ENCODE data around the gene PRPF6. TPM values are rescaled to one million over a fixed set of nuclear protein-coding genes. Genes with fewer than 3 reads are reported as not detected.

Gene PRPF6
- total RNA-seq, 1 donor from 2014 or later, result 74.7 TPM

- no peak for DNase-seq (ENCODE audit: low spot score)
Observed at GRCh38 chr20:64063389-64064144, 82.6 kb downstream of the PRPF6 start.

DNA sequence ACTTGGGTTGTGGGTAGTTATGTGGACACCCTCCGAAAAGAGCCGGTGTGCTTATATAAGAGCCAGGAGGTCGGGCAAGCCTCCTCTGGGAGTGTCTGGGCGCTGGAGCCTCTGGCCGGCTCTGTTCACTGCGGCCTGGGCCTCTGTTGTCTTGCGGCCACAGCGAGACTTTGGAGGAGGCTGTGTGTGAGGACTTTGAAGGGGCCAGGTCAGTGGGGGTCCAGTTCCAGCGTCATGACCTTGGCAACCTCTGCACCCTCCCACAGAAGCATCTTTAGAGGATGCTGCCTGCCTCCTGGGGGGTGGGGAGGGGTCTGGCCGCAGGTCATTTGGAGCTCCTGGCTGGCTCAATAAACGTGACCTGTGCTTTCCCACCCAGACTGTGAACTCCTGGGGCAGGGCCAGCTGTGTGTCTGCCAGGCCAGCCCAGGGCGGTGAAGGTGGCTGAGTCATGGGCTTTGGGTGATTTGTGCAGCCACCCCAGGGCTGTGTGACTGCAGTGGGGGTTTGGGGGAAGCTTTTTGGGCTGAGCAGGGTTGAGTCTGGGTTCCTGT, 83.3 kb downstream of the PRPF6 start:
- no peak for DNase-seq (ENCODE audit: low spot score)

DNA sequence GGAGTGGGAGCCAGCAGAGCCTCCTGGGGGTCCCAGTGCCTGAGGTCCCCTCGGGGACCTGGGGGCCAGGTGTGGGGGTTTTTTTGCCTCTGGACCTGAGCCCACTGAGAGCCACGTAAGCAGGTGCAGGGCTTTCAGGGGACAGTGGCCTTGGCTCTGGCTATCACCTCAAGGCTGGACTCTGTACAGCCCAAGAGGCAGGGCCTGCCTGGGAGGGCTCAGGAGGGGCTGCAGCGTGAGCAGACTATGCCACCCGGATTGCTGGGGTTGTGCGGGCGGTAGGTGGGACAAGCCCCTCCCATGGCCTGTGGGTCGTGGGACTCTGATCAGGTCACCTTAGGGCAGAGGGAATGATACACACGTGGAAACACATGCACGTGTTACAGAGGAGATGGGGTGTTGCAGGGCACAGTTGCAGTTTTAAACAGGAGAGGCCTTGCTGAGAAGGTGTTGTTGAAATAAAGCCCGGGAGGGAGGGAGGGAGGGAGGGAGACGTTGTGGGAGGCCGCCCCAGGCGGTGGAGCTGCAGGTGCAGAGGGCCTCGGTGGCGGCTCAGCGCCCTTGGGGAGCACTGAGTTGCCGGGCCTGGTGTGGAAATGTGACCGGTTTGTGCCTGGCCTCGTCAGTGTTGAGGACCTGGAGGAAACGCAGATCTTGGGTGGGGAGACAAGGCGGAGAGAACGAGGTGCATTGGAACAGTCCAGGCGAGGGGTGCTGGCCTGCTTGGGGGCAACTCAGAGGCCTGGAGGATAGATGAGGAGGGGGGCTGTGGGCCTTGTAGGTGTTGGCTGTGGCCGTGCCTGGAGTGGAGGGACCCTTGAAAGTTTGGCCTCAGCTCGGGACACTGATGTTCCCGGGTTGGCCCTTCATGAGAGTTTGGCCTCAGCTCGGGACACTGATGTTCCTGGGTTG, 84.4 kb downstream of the PRPF6 start:
- DNase-seq (ENCODE audit: low spot score), result no peak

GRCh38 chr20:64065974-64066343, 85.0 kb downstream of the PRPF6 start:
- no peak for DNase-seq (ENCODE audit: low spot score)

DNA sequence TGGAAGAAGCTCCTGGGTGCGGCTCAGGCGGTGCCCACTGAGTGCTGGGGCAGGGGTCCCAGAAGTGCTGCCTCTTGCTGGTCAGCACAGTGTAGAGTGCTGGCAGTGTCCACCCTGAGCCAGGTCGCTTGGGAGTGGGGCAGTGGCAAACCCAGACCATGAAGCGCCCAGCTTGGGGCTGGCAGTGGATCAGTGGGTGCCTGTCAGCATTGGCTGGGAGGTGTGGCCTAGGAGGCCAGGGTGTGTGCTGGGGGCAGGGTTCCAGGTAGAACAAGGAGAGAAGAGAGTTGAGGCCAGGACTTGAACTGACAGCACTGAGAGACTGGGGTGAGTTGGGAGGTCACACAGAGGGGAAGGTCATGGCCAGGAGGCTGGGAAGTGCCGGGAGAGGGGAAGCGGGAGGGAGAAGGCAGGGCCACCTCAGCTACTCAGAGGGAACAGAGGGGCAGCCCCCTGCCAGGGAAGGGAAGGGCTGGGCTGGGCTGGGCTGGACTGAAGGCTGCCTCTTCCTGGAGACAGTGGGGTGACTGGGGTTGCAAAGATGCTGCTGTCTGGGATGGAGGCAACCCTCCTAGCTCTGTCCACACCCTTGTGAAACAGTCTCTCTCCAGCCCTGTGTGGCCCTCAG, 86.2 kb downstream of the PRPF6 start:
- no peak for DNase-seq (ENCODE audit: low spot score)

GRCh38 chr20:64067733-64068307, 86.9 kb downstream of the PRPF6 start:
- no peak for DNase-seq (ENCODE audit: low spot score)

GRCh38 chr20:64068386-64069208, 87.7 kb downstream of the PRPF6 start:
- no peak for DNase-seq (ENCODE audit: low spot score)

DNA sequence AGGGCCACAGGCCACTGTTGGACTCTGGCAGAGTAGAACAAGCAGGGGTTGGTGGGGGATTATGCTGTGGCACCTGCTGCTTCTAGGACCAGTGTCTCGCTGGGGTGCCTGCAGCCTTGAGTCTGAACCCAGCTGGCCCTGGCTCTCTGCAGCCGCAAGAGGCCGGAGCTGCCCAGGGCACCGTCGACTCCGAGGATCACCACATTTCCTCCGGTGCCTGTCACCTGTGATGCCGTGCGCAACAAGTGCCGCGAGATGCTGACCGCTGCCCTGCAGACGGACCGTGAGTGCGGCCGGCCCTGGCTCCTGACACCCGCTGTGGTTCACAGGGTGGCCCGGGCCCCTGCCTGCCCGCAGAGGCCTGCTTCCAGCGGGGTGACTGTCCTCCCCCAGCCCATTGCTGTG, 88.3 kb downstream of the PRPF6 start:
- DNase-seq (ENCODE audit: low spot score), result no peak

DNA sequence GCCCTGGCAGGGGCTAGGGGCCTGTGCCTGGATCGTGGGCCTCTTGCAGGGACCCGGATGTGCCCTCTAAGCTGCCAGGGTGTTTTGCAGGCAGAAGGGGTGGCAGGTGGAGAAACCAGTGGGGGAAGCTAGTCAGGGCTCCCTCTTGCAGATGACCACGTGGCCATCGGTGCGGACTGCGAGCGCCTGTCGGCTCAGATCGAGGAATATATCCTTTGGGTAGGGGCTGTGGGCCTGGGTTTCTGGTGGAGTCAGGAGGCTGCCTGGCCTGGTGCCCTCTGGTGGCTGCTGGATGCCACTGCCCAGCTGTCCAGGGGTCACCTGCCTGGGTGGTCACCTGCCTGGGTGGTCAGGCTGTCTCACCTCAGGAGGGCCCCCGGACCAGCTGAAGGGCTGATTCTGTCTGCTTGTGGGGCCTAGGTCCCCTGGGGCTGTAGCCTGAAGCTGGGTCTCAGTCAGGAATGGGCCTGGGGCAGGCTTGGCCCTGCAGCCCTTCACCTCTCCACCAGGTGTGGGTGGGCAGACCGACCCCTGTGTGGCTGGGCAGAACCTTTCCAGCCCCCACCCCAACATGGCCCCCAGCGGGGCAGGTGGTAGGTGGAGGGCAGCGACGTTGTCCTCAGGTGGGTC, 88.8 kb downstream of the PRPF6 start:
- no peak for DNase-seq (ENCODE audit: low spot score)

DNA sequence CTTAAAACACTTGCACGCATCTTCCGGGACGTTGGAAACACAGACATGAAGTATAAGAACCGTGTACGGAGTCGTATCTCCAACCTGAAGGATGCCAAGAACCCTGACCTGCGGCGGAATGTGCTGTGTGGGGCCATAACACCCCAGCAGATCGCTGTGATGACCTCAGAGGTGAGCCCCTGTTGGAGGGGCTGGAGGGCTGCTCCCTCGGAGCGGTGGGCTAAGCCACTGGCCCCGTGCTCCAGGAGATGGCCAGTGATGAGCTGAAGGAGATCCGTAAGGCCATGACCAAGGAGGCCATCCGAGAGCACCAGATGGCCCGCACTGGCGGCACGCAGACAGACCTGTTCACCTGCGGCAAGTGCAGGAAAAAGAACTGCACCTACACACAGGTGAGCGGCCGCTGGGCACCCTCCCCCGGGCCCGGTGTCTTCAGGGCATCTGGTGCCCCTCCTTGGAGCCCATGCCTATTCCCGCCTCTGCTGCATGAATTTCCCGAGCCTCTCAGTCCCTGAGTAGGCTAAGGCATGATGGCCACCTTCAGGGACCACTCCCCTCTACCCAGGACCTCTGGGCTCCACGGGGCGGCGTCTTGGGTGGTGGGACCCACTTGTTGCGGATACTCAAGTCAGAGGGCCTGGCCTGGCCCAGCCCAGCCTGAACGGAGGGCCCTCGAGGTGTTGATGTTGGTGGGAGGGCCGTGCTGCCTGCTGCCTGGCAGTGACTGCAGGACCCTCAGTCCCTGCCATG, 89.5 kb downstream of the PRPF6 start:
- no peak for DNase-seq (ENCODE audit: low spot score)

DNA sequence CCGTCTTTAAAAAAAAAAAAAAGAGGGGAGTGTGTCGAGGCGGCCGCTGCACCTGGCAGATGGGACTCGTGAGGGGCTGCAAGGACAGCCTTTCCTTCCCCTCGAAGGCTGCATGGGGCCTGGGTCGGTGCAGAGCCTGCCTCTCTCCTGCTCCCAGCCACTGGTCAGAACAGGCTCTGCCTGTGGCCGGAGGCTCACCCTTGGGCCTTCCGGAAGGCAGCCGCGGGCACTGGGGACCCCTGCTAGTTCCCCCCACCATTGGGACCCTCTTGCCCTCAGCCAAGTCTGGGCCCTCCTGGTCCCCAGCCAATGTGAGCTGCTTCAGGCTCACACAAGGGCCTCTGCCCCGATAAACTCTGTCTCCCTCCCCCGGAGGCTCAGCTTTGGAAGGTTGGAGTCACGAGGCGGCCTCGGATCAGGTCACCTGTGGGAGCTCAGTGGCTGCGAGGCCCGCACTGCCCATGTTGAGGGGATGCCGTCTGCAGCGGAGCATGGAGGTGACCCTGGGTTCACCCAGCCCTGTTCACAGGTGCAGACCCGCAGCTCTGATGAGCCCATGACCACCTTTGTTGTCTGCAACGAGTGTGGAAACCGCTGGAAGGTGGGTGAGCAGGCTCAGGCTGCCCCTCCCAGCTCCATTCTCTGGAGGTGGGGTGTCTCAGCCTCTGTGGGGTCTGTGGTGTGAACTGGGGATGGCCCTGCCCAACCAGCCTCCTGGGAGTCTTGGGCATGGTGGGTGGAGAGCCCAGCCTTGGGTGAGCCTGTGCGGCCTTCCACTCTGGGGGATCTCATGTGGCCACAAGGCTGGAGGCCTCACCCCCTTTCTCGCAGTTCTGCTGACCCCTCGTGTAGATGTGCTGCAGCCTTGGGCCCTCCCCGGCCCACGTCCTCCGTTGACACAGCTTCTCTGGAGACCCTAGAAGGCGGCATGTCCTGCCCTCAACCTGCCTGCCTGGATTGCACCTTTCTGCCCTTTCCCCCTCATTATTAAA, 90.7 kb downstream of the PRPF6 start:
- no peak for DNase-seq (ENCODE audit: low spot score)

- DNase-seq (ENCODE audit: low spot score), result no peak
Observed at GRCh38 chr20:64072498-64073063, 91.6 kb downstream of the PRPF6 start.

DNA sequence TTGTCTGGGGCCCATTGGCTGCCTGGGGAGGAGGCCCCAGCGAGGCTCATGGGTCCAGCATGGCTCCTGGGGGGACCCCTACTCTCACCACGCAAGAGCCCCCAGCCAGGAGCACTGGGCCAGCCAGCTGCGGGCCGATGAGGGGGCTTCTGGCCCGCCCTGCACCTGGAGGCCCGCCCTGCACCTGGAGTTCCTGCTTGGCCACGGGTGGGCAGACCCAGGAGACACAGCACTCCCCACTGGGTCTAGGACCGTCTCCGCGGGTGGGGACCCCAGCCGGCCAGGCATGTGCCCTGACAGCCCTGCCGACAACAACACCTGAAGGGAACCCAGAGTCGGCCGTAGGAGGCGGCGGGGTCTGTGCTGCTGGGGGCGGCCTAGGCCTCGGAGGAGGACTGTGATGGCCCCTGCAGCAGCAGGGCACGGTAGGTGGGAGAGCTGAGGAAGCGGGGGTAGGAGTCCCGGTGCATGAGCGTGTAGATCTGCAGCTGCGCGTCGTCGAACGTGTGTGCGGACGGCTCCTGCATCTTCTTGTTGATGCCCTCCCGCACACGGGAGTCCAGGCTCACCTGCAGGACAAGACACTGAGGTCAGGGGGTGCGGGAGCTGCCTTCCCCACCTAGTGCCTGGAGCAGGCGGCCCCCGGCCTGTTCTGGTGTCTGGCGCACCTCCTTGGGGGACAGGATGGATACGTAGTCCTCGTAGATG, 92.7 kb downstream of the PRPF6 start:
- no peak for DNase-seq (ENCODE audit: low spot score)

- no peak for DNase-seq (ENCODE audit: low spot score)
Observed at GRCh38 chr20:64074184-64074789, 93.4 kb downstream of the PRPF6 start.

DNA sequence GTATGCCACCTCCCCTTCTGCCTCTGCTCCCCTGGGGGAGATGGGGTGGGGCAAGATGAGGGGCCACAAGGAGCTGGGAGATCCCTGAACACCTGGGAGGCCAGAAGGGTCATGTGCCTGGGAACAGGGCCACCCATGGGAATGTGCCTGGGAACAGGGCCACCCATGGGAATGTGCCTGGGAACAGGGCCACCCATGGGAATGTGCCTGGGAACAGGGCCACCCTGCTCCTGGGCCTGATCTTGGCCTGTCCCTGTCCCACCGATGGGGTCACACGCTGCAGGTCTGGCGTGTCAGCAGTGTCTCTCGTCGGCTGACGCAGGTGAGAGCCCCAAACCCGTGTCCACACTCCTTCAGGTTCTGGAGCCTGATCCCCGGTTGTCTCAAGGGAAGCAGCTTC, 94.0 kb downstream of the PRPF6 start:
- no peak for DNase-seq (ENCODE audit: low spot score)

GRCh38 chr20:64075556-64075955, 94.6 kb downstream of the PRPF6 start:
- DNase-seq (ENCODE audit: low spot score), result no peak

Measured in mucosa of gallbladder (tissue), 1 donor.